WTC11 (cell line): Measurements from ENCODE around the gene DNALI1.
"Not testable (repeated sequence)": the region's sequence is repeated elsewhere in the genome, so short reads cannot be mapped to it uniquely, and the experiment has no call there.

Experiments used
- FOXK1 ChIP-seq: sonication (generic); formaldehyde crosslinking; IDR thresholded peaks from 2 replicates; pipeline ENCODE4 v1.8.0; 2022; ENCODE audit warnings: mild to moderate bottlenecking, moderate library complexity, missing genetic modification reagents
- MXD4 ChIP-seq: fragments of 250-450 bp; sonication (Bioruptor Pico); IDR thresholded peaks from 2 replicates; pipeline ENCODE4 v1.8.0; 2021; ENCODE audit warnings: mild to moderate bottlenecking, moderate library complexity, borderline replicate concordance
- TF ChIP-seq, protein P1 (sequence below): sonication (generic); formaldehyde crosslinking; IDR thresholded peaks from 2 replicates; pipeline ENCODE4 v1.8.0; 2023; ENCODE audit warnings: mild to moderate bottlenecking, missing genetic modification reagents
- TF ChIP-seq, protein P2 (sequence below): fragments of 200-600 bp; IDR thresholded peaks from 2 replicates; pipeline ENCODE4 v1.8.0; 2022; ENCODE audit warnings: antibody characterized with exemption

DNA sequence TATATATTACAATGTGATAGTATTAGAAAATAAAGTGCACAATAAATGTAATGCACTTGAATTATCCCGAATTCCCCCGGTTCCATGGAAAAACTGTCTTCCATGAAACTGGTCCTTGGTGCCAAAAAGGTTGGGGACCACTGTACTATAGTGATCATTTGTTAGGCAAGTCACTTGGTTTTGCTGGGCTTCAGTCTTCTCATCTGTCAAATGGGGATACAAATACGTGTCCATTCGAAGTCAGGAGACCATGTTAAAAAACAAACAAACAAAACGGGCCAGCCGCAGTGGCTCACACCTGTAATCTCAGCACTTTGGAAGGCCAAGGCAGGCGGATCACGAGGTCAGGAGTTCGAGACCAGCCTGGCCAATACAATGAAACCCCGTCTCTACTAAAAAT, 17.6 kb upstream of the DNALI1 start:
- not testable (repeated sequence) for TF ChIP-seq MXD4, FOXK1 (CRISPR knock-in tag)
- TF ChIP-seq, protein P1, sequence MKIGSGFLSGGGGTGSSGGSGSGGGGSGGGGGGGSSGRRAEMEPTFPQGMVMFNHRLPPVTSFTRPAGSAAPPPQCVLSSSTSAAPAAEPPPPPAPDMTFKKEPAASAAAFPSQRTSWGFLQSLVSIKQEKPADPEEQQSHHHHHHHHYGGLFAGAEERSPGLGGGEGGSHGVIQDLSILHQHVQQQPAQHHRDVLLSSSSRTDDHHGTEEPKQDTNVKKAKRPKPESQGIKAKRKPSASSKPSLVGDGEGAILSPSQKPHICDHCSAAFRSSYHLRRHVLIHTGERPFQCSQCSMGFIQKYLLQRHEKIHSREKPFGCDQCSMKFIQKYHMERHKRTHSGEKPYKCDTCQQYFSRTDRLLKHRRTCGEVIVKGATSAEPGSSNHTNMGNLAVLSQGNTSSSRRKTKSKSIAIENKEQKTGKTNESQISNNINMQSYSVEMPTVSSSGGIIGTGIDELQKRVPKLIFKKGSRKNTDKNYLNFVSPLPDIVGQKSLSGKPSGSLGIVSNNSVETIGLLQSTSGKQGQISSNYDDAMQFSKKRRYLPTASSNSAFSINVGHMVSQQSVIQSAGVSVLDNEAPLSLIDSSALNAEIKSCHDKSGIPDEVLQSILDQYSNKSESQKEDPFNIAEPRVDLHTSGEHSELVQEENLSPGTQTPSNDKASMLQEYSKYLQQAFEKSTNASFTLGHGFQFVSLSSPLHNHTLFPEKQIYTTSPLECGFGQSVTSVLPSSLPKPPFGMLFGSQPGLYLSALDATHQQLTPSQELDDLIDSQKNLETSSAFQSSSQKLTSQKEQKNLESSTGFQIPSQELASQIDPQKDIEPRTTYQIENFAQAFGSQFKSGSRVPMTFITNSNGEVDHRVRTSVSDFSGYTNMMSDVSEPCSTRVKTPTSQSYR (CRISPR knock-in tag), result not testable (repeated sequence)
- TF ChIP-seq, protein P2, sequence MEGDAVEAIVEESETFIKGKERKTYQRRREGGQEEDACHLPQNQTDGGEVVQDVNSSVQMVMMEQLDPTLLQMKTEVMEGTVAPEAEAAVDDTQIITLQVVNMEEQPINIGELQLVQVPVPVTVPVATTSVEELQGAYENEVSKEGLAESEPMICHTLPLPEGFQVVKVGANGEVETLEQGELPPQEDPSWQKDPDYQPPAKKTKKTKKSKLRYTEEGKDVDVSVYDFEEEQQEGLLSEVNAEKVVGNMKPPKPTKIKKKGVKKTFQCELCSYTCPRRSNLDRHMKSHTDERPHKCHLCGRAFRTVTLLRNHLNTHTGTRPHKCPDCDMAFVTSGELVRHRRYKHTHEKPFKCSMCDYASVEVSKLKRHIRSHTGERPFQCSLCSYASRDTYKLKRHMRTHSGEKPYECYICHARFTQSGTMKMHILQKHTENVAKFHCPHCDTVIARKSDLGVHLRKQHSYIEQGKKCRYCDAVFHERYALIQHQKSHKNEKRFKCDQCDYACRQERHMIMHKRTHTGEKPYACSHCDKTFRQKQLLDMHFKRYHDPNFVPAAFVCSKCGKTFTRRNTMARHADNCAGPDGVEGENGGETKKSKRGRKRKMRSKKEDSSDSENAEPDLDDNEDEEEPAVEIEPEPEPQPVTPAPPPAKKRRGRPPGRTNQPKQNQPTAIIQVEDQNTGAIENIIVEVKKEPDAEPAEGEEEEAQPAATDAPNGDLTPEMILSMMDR, result not testable (repeated sequence)
